ENCODE data around the gene KATNBL1.
"Not testable (repeated sequence)": the region's sequence is repeated elsewhere in the genome, so short reads cannot be mapped to it uniquely, and the experiment has no call there.

Gene KATNBL1

GRCh38 chr15:34193272-34193671 is 16.6 kb downstream of the KATNBL1 start:
- not testable (repeated sequence) for DNase-seq

GRCh38 chr15:34188711-34189110 is 21.2 kb downstream of the KATNBL1 start:
- no peak for DNase-seq

- no peak for DNase-seq
Observed at GRCh38 chr15:34185666-34186065, 24.2 kb downstream of the KATNBL1 start.

DNA sequence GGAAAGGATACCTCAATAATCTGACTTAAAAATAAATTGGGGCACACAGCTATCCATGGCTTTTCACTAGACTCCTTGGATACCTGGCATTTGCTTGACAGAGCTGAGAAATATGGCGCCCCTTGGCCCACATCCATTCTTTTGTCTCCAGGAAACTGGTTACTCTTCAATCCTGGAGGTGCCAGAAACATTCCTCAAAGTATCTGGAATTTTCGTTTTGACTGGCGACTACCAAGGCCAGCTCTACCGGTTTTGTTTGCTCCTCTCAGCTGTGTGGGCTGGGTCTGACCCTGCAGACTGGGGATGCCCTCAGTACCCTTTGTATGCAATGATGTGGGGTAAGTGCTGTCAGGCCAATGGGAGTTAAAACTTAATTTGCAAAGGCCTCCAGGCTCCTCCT is 27.0 kb downstream of the KATNBL1 start:
- no peak for DNase-seq

- DNase-seq = no peak
Observed at GRCh38 chr15:34179234-34179633, 30.7 kb downstream of the KATNBL1 start.

DNA sequence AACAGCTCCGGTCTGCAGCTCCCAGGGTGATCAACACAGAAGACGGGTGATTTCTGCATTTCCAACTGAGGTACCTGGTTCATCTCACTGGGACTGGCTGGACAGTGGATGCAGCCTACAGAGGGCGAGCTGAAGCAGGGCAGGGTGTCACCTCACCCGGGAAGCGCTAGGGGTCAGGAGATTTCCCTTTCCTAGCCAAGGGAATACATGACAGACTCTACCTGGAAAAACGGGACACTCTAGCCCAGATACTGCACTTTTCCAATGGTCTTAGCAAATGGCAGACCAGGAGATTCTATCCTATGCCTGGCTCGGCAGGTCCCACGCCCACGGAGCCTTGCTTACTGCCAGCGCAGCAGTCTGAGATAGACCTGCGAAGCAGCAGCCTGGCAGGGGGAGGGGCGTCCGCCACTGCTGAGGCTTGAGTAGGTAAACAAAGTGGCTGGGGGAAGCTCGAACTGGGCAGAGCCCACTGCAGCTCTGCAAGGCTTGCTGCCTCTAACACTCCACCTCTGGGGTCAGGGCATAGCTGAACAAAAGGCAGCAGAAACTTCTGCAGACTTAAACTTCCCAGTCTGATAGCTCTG is 43.8 kb downstream of the KATNBL1 start:
- DNase-seq = not testable (repeated sequence)

- DNase-seq = no peak
Observed at GRCh38 chr15:34161329-34161963, 48.5 kb downstream of the KATNBL1 start.

GRCh38 chr15:34160735-34161134 is 49.2 kb downstream of the KATNBL1 start:
- DNase-seq = no peak

GRCh38 chr15:34158355-34158754 is 51.5 kb downstream of the KATNBL1 start:
- DNase-seq = no peak

GRCh38 chr15:34155859-34156258 is 54.0 kb downstream of the KATNBL1 start:
- no peak for DNase-seq

- no peak for DNase-seq
Observed at GRCh38 chr15:34154725-34155204, 55.1 kb downstream of the KATNBL1 start.

DNA sequence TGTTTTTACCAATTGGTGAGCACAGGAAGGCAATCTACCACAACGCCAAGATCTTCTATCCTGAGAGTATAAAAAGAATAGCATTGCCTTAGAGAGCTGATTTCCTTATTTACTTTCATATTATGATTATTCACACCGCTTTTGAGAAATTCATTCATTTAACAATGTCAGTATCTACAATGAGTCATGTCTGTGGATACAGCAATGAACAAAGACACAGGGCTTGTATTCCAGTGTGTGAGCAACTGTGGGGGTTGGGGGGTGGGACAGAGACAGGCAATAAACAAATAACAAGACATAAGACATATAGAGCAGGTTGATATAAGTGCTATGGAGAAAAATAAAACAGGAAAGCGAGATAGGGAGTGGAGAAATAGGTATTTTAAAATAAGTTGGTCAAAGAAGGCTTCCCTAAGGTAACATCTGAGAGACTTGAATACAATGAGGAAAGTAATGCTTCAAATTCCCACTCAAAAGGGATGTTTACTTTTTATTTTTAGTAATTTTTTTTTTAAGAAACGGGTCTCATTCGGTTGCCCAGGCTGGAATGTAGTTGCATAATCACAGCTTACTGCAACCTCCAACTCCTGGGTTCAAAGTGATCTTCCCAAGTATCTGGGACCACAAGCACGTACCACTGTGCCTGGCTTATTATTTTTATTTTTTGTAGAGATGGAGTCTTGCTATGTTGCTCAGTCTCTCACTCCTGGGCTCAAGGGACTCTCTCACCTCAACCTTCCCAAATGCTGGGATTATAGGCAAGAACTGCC is 62.3 kb downstream of the KATNBL1 start:
- no peak for DNase-seq

DNA sequence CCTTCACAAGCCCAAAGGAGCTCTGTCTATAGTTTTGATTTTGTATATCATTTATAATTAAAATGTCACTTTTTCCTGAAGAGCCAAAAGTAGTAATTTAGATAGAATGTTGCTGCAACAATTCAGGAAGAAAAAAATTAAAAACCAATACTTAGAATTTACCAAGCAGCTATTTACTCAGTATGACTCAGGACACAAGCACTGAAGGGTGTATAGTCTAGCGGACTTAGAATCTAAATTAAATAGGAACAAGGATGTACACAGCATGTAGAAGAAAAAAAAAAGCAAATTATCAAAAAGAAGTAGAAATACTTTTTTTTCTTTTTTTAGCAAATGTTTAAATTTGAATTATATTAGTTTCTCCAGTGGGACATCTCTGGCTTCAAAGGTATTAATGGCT is 76.4 kb downstream of the KATNBL1 start:
- no peak for DNase-seq

DNA sequence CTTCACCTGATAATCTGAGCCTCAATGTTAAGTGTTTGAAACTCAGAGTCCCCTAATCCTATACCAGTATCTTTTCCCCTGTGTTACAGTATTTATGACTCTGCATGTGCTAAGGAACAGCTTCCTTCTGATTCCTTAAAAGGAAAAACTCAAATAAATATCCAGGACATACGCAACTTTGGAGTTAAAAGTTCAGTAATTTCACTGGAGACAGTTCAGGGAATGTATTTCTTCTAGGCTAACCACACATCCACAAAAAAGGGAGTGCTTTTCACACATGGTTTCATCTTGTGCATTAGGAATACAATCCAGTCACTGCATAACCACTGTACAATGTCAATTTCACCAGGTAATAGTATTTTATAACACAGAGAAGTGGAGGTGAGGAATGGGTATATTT is 77.0 kb downstream of the KATNBL1 start:
- no peak for DNase-seq

DNA sequence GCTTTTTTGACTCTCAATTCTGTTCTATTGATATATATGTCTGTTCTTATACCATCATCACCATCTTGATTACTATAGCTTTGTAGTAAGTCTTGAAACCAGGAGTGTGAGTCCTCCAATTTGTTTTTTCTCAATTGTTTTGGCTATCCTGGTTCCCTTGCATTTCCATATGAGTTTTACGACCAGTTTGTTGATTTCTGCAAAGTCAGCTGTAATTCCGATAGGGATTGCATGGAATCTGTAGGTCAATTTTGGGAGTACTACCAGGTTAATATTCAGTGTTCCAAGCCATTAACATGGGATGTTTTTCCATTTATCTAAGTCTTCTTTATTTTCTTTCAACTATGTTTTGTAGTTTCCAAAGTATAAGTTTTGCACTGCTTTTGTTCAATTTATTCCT is 81.0 kb downstream of the KATNBL1 start:
- DNase-seq = no peak

- DNase-seq = no peak
Observed at GRCh38 chr15:34126522-34126921, 83.4 kb downstream of the KATNBL1 start.

GRCh38 chr15:34125945-34126344 is 84.0 kb downstream of the KATNBL1 start:
- DNase-seq = no peak

GRCh38 chr15:34124651-34125050 is 85.2 kb downstream of the KATNBL1 start:
- DNase-seq = no peak

GRCh38 chr15:34122771-34123183 is 87.1 kb downstream of the KATNBL1 start:
- DNase-seq = no peak

DNA sequence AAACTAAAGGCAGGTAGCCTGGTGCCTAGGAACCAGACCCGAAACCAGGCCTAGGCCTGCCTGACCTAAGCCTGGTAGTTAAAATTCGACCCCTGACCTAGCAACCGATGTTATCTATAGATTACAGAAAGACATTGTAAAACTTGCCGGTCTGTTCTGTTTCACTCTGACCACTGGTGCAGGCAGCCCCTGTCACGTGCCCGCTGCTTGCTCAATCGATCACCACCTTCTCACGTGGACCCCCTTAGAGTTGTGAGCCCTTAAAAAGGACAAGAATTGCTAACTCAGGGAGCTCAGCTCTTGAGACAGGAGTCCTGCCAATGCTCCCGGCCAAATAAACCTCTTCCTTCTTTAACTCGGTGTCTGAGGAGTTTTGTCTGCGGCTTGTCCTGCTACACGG is 88.1 kb downstream of the KATNBL1 start:
- DNase-seq = not testable (repeated sequence)

GRCh38 chr15:34120420-34120819 is 89.5 kb downstream of the KATNBL1 start:
- DNase-seq = not testable (repeated sequence)

GRCh38 chr15:34119291-34119690 is 90.6 kb downstream of the KATNBL1 start:
- DNase-seq = no peak

DNA sequence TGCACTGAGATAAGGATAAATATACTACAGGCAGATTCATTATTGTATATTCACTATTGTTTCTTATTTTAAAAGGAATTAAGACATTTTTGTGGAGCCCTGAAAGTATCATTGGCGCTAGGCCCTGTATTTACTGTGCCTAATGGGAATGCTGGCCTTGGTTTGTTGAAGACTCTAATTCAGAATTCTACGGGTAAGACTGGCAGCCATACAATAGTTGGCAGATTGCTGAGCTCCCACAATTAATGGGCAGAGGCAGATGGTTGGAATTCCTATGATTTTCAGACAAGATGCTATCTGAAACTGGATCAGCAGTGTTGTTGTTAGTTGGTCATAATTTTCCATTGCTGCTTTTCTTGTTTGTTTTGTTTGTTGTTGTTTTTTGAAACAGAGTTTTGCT is 93.3 kb downstream of the KATNBL1 start:
- no peak for DNase-seq

DNA sequence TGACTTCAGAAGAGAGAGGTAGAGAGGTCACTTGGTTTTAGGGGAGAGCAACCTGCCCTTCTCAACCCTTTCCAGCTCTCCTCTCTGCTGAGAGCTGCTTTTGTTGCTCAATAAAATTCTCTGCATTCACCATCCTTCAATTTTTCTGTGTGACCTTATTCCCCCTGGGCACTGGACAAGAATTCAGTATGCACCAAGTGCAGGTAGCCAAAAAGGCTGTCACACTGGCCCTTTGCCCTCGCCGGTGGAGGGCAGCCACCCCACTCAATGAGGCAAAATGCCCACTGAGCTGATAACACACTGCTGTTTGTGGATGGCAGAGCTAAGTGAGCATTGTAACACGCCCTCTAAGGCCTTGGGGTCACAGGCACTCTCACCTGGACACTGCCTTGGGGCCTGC is 95.2 kb downstream of the KATNBL1 start:
- DNase-seq = no peak

Data from activated CD4-positive, alpha-beta T cell treated with anti-CD3 and anti-CD28 coated beads for 4 hours (primary cell).